ENCODE results near the gene STAMBPL1.

Gene STAMBPL1

DNA sequence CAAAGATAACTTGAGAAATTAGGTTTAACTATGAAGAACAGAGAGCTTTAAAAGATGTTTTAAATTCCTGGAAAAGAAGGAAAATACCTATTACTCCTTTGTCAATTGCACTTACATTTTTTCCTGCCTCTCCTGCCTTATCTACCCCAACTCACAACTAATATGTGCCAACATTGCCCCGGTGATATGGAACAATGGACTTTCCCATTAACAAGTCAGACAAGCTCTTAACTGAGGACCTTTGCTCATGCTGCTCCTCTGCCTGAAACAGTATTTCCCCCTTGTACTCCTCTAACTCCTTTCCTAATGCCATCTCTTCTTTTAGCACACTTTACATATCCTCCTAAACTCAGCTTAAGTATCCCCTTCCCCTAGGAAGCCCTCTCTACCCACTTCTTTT lies 77.3 kb downstream of the STAMBPL1 start:
- FAIRE-seq, result no peak

DNA sequence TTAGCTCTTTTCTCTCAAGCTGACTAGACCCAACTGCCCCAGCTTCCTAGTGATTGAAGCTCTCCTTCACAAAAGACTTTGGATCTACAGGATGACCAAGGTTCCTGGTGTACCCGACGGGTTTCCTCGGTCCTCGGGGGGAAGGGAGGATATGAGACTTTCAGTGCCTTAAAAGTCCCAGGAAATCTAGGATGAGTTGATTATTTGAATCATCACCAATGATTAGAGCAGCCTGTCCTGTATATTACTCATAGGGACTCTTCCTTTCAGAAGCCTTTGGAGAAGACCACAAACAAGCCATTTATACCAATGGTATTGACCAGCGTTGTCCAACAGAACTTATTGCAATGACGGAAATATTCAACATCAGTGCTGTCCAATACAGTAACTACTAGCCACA lies 78.7 kb downstream of the STAMBPL1 start:
- FAIRE-seq, result no peak

DNA sequence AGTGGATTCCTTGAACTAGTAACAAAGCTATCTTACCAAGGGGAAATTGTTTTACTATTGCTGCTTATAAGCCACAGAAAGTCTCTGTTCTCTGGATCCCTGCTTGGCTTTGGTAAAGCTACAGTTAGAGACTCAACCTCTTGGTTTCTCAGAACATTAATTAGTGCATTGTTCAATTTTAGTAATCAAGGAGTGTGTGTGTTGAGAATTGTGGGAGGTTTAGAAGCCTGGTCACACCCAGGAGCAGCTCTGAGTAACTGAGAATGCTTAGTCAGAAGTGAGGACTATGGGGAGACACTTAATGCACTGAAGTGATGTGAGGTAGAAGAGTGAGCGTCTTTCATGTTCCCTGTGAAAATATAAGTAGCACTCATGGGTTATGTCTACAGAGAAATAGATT lies 80.8 kb downstream of the STAMBPL1 start:
- no peak for FAIRE-seq

- no peak for FAIRE-seq
Observed at GRCh38 chr10:88961266-88961665, 81.2 kb downstream of the STAMBPL1 start.

GRCh38 chr10:88962336-88962735 lies 82.3 kb downstream of the STAMBPL1 start:
- no peak for FAIRE-seq

DNA sequence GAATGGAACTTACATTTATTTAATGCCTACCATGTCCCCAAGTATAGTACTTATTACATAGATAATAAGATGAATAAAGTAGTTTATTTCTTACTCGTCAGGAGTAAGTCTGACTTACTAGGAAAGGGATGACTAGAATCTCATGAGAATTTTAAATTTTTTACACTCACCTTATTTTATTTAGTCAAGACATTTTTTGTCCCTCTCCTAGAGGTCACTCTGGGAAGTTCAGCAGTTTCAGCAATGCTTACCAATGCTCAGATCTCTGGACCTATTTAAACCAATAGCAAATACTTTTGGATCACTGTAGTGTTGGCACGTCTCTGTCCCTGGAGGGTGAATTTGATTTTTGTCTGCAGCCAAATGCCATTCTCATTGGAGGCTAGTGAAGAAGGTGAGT lies 83.3 kb downstream of the STAMBPL1 start:
- no peak for FAIRE-seq

DNA sequence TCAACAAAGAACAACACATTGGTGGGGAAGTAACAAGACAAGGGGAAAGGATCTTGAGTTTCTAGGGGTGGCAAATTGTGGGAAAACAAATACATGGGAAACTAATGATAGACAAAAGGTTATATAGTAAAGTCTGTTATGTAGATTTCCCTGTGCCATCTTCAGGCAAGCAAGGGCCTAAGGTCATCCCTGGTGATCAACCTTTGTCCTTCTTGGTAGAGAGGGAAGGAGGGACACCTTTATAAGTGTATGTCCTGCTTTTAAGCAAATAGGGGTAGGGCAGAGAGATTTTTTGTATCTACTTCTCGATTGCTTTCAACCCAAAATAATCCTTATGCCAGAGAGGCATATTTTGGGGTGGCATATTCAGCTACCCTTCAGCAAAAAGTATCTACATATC lies 84.3 kb downstream of the STAMBPL1 start:
- no peak for FAIRE-seq

GRCh38 chr10:88964869-88965415 lies 84.9 kb downstream of the STAMBPL1 start:
- no peak for FAIRE-seq

DNA sequence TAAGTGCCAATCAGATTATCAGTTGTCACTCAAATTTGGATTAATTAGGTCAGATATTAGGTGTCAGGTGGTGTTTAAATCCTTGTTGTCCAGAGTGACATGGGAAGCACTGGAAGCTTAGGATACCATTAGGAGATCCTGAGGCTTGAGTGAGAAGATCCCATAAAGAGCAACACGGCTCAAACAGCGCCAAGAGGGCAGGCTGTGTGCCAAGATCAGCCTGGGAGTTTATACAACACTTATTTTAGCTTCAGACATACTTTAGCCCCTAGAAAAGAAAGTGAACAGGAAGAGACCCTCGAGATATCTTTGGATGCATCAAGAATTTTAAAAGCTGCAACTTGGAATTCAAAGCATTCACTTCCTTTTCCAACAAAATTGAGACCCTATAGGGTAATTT lies 86.8 kb downstream of the STAMBPL1 start:
- no peak for FAIRE-seq

DNA sequence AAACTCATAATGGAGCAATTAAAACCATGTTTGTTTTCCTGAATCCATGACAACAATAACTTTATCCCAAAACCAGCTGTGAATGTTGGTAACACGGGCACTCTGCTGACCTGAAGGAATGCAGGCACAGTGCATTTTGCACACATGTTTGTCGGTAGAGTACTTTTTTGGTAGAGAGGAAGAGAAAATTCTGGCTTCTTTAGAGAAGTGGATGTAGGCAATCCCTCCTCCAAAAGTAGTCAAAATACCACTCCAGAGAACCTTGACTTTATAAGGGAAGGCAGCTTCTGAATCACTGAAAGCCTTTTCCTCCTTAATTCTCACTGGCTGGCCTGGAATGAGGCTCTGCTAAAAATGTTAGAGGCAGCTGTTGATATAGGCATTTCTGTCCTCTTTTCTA lies 88.3 kb downstream of the STAMBPL1 start:
- FAIRE-seq, result no peak

GRCh38 chr10:88971221-88972061 lies 91.4 kb downstream of the STAMBPL1 start:
- FAIRE-seq, result no peak

Data from colon (tissue), 2 donors.